ENCODE results near the gene IGF2BP1. TPM values are rescaled to one million over a fixed set of nuclear protein-coding genes. Genes with fewer than 3 reads are reported as not detected.
A peak's percentile ranks its signal among the peaks of the same experiment; 100 is the strongest.

IGF2BP1 gene
- total RNA-seq, 1 experiment from 2014 or later, result 434 TPM

DNA sequence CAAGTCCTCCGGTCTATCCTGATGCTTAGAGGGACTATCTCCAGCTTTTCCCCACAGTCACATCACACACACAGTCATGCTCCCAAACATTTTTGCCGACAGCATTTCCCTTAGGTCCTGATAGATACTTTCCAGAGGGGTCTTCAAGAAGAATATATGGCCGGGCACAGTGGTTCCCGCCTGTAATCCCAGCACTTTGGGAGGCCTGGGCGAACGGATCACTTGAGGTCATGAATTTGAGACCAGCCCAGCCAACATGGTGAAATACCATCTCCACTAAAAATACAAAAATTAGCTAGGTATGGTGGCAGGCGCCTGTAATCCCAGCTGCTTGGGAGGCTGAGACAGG lies 24.5 kb upstream of the IGF2BP1 start:
- no peak overlapping the region for H3K9ac ChIP-seq (ENCODE audit: extremely low read depth, insufficient read length, low read length)
- no CpG with 5 or more reads among the region's 7 CpGs for WGBS (ENCODE audit: extremely low coverage, insufficient read length, low lambda C conversion rate)

More for the DNA sequence above, 24.5 kb upstream of the IGF2BP1 start:
- Histone ChIP-seq H3K56ac (ENCODE audit: insufficient read length, low read depth, low read length) (no peak overlapping the region), H3K9me3 (ENCODE audit: control insufficient read depth, low read depth, low read length) (no peaks in the 10 kb centered on the region), H2BK12ac (ENCODE audit: insufficient read length, low read depth, low read length) (no peak overlapping the region), H3K23me2 (ENCODE audit: insufficient read length, low read depth, low read length, poor library complexity, severe bottlenecking) (no peaks in the 10 kb centered on the region), H2BK20ac (ENCODE audit: low read depth, low read length, poor library complexity, severe bottlenecking) (no peak overlapping the region), H3K4me1 (ENCODE audit: insufficient read depth, low read length) (no peaks in the 10 kb centered on the region; the same call in 1 of the 2 replicates), H2AK5ac (ENCODE audit: insufficient read length, low read length) (no peak overlapping the region), H4K91ac (ENCODE audit: insufficient read length, low read depth, low read length) (no peak overlapping the region), H3K23ac (ENCODE audit: insufficient read length, low read depth, low read length) (no peak overlapping the region), H4K5ac (ENCODE audit: insufficient read length, low read depth, low read length) (no peak overlapping the region), H2BK15ac (ENCODE audit: low read depth, low read length) (no peak overlapping the region), H3K14ac (ENCODE audit: insufficient read depth, low read length) (no peak overlapping the region), H3K27ac (ENCODE audit: insufficient read length, low read depth, low read length) (no peak overlapping the region), H3K4me2 (ENCODE audit: insufficient read depth, insufficient read length, low read length) (no peak overlapping the region), H3K27me3 (ENCODE audit: insufficient read depth, low read length) (no peaks in the 10 kb centered on the region), H3K79me1 (ENCODE audit: insufficient read depth, low read depth, low read length, poor library complexity, severe bottlenecking) (no peaks in the 10 kb centered on the region), H2BK5ac (ENCODE audit: insufficient read length, low read length) (no peak overlapping the region), H3K18ac (ENCODE audit: insufficient read length, low read depth, low read length) (no peak overlapping the region), H3T11ph (ENCODE audit: low read length) (no peak overlapping the region), H2BK120ac (ENCODE audit: low read depth, low read length, poor library complexity, severe bottlenecking) (no peak overlapping the region), H3K79me2 (ENCODE audit: insufficient read depth, low read length) (no peaks in the 10 kb centered on the region), H3K4ac (ENCODE audit: low read depth, low read length) (no peak overlapping the region), H4K20me1 (ENCODE audit: control insufficient read depth, insufficient read depth, insufficient read length) (no peaks in the 10 kb centered on the region), H4K8ac (replicated peaks; ENCODE audit: insufficient read length, low read depth, low read length) (no peak overlapping the region), H2AFZ (ENCODE audit: low read length) (no peak overlapping the region)
- no peaks in the 10 kb centered on the region for H3K36me3 Mint-ChIP-seq (ENCODE audit: insufficient read depth in 1 of 3, low read depth in 3 of 3)
- DNase-seq, result no peak
- TF ChIP-seq, protein P1, sequence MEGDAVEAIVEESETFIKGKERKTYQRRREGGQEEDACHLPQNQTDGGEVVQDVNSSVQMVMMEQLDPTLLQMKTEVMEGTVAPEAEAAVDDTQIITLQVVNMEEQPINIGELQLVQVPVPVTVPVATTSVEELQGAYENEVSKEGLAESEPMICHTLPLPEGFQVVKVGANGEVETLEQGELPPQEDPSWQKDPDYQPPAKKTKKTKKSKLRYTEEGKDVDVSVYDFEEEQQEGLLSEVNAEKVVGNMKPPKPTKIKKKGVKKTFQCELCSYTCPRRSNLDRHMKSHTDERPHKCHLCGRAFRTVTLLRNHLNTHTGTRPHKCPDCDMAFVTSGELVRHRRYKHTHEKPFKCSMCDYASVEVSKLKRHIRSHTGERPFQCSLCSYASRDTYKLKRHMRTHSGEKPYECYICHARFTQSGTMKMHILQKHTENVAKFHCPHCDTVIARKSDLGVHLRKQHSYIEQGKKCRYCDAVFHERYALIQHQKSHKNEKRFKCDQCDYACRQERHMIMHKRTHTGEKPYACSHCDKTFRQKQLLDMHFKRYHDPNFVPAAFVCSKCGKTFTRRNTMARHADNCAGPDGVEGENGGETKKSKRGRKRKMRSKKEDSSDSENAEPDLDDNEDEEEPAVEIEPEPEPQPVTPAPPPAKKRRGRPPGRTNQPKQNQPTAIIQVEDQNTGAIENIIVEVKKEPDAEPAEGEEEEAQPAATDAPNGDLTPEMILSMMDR (conservative IDR thresholded peaks at IDR 0.05), result no peak
- H3K9me3 Mint-ChIP-seq, result no peaks in the 10 kb centered on the region
- H3K27me3 Mint-ChIP-seq (ENCODE audit: low read depth), result peaks cover 16% of the 10 kb centered on the region
- 0 out of 7 replicates have a peak overlapping the region, but pooled peaks have one; percentile 7 to 64 (median 19) for H3K27ac Mint-ChIP-seq
- peak overlapping the region in 1 of 2 experiments; percentile 24; a peak in 1 of 5 replicates for H3K4me3 Mint-ChIP-seq
- peaks cover 34% of the 10 kb centered on the region in 2 experiments for H3K4me1 Mint-ChIP-seq

All from H9 (cell line).